Activated CD4-positive, alpha-beta T cell treated with anti-CD3 and anti-CD28 coated beads for 36 hours (primary cell): ENCODE results near the gene TMIGD1. TPM values are rescaled to one million over a fixed set of nuclear protein-coding genes. Genes with fewer than 3 reads are reported as not detected.
A peak's percentile ranks its signal among the peaks of the same experiment; 100 is the strongest.
"Not testable (repeated sequence)": the region's sequence is repeated elsewhere in the genome, so short reads cannot be mapped to it uniquely, and the experiment has no call there.

Experiments used
- ATAC-seq: fragments of 200-7000 bp; cut with Tn5 transposase; one replicate; pipeline ENCODE4 v1.10.0; 2021; ENCODE audit warnings: mild to moderate bottlenecking, moderate library complexity
- CTCF ChIA-PET: fragments of 350-600 bp; sonication (Branson Sonifier 250); formaldehyde crosslinking; loops from one replicate; lab custom pipeline; 2021; ENCODE audit warnings: antibody characterized with exemption; lab: Charles Lee
- POLR2A ChIA-PET: fragments of 350-600 bp; sonication (Branson Sonifier 250); formaldehyde crosslinking; loops from one replicate; lab custom pipeline; 2021; ENCODE audit warnings: antibody characterized with exemption, inconsistent platforms; lab: Charles Lee
- DNase-seq: peaks from one replicate; pipeline ENCODE4 v3.0.0-alpha.2; 2020
- H3K27ac Mint-ChIP-seq: one replicate; pipeline ENCODE4 v1.8.0; 2021; ENCODE audit warnings: mixed read lengths
- H3K27me3 Mint-ChIP-seq: one replicate; pipeline ENCODE4 v1.8.0; 2021; ENCODE audit warnings: mixed read lengths
- H3K36me3 Mint-ChIP-seq: one replicate; pipeline ENCODE4 v1.8.0; 2021; ENCODE audit warnings: low read depth, mixed read lengths
- H3K4me1 Mint-ChIP-seq: one replicate; pipeline ENCODE4 v1.8.0; 2021; ENCODE audit warnings: mixed read lengths
- H3K4me3 Mint-ChIP-seq: one replicate; pipeline ENCODE4 v1.8.0; 2021; ENCODE audit warnings: mild to moderate bottlenecking, moderate library complexity, mixed read lengths
- H3K9me3 Mint-ChIP-seq: one replicate; pipeline ENCODE4 v1.8.0; 2021; ENCODE audit warnings: low read depth, mixed read lengths
- intact Hi-C, 2 experiments: fragments of 100-400 bp; cut with DNase I in 1 of 2; cut with micrococcal nuclease in 1 of 2; formaldehyde crosslinking; loops; one replicate each; pipeline versions ENCODE4 v1.14.2 to v1.15.1; 2022 to 2024; cut with DNase I, micrococcal nuclease
- total RNA-seq, 2 experiments: library from RNA; stranded (reverse); gene quantifications; one replicate each; pipeline ENCODE4 v1.2.3, GENCODE V29; 2021

TMIGD1 gene
- total RNA-seq, 2 experiments from 2014 or later = not detected

- intact Hi-C loops = no loop called here
- peaks cover 2% of the 10 kb centered on the region for H3K36me3 Mint-ChIP-seq
- peaks cover 18% of the 10 kb centered on the region for H3K4me1 Mint-ChIP-seq
- H3K9me3 Mint-ChIP-seq = peaks cover 13% of the 10 kb centered on the region
- DNase-seq = no peak
- CTCF ChIA-PET = interaction anchor here (0.6 to 2.0 kb wide), 9 partner anchors 16 to 254 kb away, joined by 3 to 6 read pairs (median 3); no protein-coding TSS in a partner anchor
- POLR2A ChIA-PET = no interaction called here
- no peak overlapping the region for H3K27ac Mint-ChIP-seq
- ATAC-seq = no peak
- H3K4me3 Mint-ChIP-seq = no peak overlapping the region
- no peaks in the 10 kb centered on the region for H3K27me3 Mint-ChIP-seq
These were observed 24.4 kb upstream of the TMIGD1 start for GRCh38 chr17:30358055-30358760.

- Mint-ChIP-seq H3K9me3 (peaks cover 11% of the 10 kb centered on the region), H3K36me3 (peaks cover 2% of the 10 kb centered on the region), H3K27ac (no peak overlapping the region), H3K27me3 (no peaks in the 10 kb centered on the region), H3K4me1 (peaks cover 12% of the 10 kb centered on the region), H3K4me3 (no peak overlapping the region)
- ChIA-PET CTCF (interaction anchor here (0.6 to 2.0 kb wide), 7 partner anchors 16 to 253 kb away, joined by 3 to 6 read pairs (median 3); no protein-coding TSS in a partner anchor), POLR2A (no interaction called here)
- no peak for DNase-seq
- ATAC-seq = no peak
- intact Hi-C loops = no loop called here
These were observed 23.6 kb upstream of the TMIGD1 start for GRCh38 chr17:30357476-30357875.

- H3K4me1 Mint-ChIP-seq = peaks cover 11% of the 10 kb centered on the region
- no peaks in the 10 kb centered on the region for H3K36me3 Mint-ChIP-seq
- CTCF ChIA-PET = interaction anchor here (0.6 to 1.4 kb wide), 7 partner anchors 9 to 80 kb away, joined by 3 to 7 read pairs (median 4); no protein-coding TSS in a partner anchor
- POLR2A ChIA-PET = interaction anchor here (0.9 kb wide), 1 partner anchor 9 kb away, joined by 9 read pairs; no protein-coding TSS in a partner anchor
- no peaks in the 10 kb centered on the region for H3K9me3 Mint-ChIP-seq
- no peak overlapping the region for H3K27ac Mint-ChIP-seq
- DNase-seq (no peak), ATAC-seq (peak; percentile 53)
- no peaks in the 10 kb centered on the region for H3K27me3 Mint-ChIP-seq
- intact Hi-C loops = no loop called here
- no peak overlapping the region for H3K4me3 Mint-ChIP-seq
These were observed 20.8 kb upstream of the TMIGD1 start for GRCh38 chr17:30354701-30355100.

GRCh38 chr17:30352240-30352814 lies 18.5 kb upstream of the TMIGD1 start:
- Mint-ChIP-seq H3K27me3 (no peaks in the 10 kb centered on the region), H3K4me1 (peaks cover 11% of the 10 kb centered on the region), H3K36me3 (no peaks in the 10 kb centered on the region), H3K4me3 (no peak overlapping the region), H3K9me3 (no peaks in the 10 kb centered on the region), H3K27ac (no peak overlapping the region)
- ChIA-PET CTCF (interaction anchor here (1.1 to 1.5 kb wide), 2 partner anchors 12 to 18 kb away, joined by 3 to 6 read pairs; no protein-coding TSS in a partner anchor), POLR2A (no interaction called here)
- ATAC-seq (no peak), DNase-seq (no peak)
- intact Hi-C loops = no loop called here

GRCh38 chr17:30351735-30352134 lies 17.9 kb upstream of the TMIGD1 start:
- ChIA-PET CTCF (interaction anchor here (0.5 to 1.5 kb wide), 3 partner anchors 11 to 734 kb away, joined by 3 to 6 read pairs (median 3); no protein-coding TSS in a partner anchor), POLR2A (no interaction called here)
- no peak for DNase-seq
- Mint-ChIP-seq H3K36me3 (no peaks in the 10 kb centered on the region), H3K27me3 (no peaks in the 10 kb centered on the region), H3K27ac (no peak overlapping the region), H3K4me3 (no peak overlapping the region), H3K9me3 (no peaks in the 10 kb centered on the region), H3K4me1 (peaks cover 11% of the 10 kb centered on the region)
- intact Hi-C loops = no loop called here
- ATAC-seq = no peak

GRCh38 chr17:30351263-30351662 lies 17.4 kb upstream of the TMIGD1 start:
- H3K27ac Mint-ChIP-seq, DNase-seq, H3K27me3 Mint-ChIP-seq, H3K4me3 Mint-ChIP-seq, POLR2A ChIA-PET, ATAC-seq, intact Hi-C loops, H3K36me3 Mint-ChIP-seq, H3K9me3 Mint-ChIP-seq: not testable (repeated sequence)
- CTCF ChIA-PET = interaction anchor here (0.5 kb wide), 1 partner anchor 735 kb away, joined by 3 read pairs; no protein-coding TSS in a partner anchor
- H3K4me1 Mint-ChIP-seq = peaks cover 12% of the 10 kb centered on the region

- H3K9me3 Mint-ChIP-seq = no peaks in the 10 kb centered on the region
- no peaks in the 10 kb centered on the region for H3K36me3 Mint-ChIP-seq
- no peaks in the 10 kb centered on the region for H3K27me3 Mint-ChIP-seq
- ChIA-PET CTCF (interaction anchor here (0.6 to 1.2 kb wide), 4 partner anchors 10 to 223 kb away, joined by 3 read pairs; no protein-coding TSS in a partner anchor), POLR2A (no interaction called here)
- H3K27ac Mint-ChIP-seq = no peak overlapping the region
- ATAC-seq = no peak
- peaks cover 9% of the 10 kb centered on the region for H3K4me1 Mint-ChIP-seq
- H3K4me3 Mint-ChIP-seq = no peak overlapping the region
- intact Hi-C loops = no loop called here
- no peak for DNase-seq
These were observed 15.4 kb upstream of the TMIGD1 start for GRCh38 chr17:30349252-30349651.

- H3K4me3 Mint-ChIP-seq = no peak overlapping the region
- ChIA-PET CTCF (interaction anchor here (0.6 to 1.7 kb wide), 3 partner anchors 11 to 148 kb away, joined by 3 to 6 read pairs (median 3); no protein-coding TSS in a partner anchor), POLR2A (interaction anchor here (0.7 kb wide), 1 partner anchor 8 kb away, joined by 3 read pairs; no protein-coding TSS in a partner anchor)
- H3K9me3 Mint-ChIP-seq = no peaks in the 10 kb centered on the region
- H3K36me3 Mint-ChIP-seq = no peaks in the 10 kb centered on the region
- intact Hi-C loops = no loop called here
- ATAC-seq (no peak), DNase-seq (no peak)
- peaks cover 9% of the 10 kb centered on the region for H3K4me1 Mint-ChIP-seq
- no peaks in the 10 kb centered on the region for H3K27me3 Mint-ChIP-seq
- H3K27ac Mint-ChIP-seq = no peak overlapping the region
These were observed 13.6 kb upstream of the TMIGD1 start for GRCh38 chr17:30347488-30347887.

GRCh38 chr17:30346221-30346795 lies 12.5 kb upstream of the TMIGD1 start:
- ATAC-seq (no peak), DNase-seq (no peak)
- peak overlapping the region; percentile 64 for H3K27ac Mint-ChIP-seq
- POLR2A ChIA-PET = interaction anchor here (1.0 to 1.2 kb wide), 2 partner anchors 14 to 17 kb away, joined by 3 read pairs; no protein-coding TSS in a partner anchor
- no peaks in the 10 kb centered on the region for H3K27me3 Mint-ChIP-seq
- CTCF ChIA-PET = interaction anchor here (0.6 to 2.0 kb wide), 6 partner anchors 8 to 239 kb away, joined by 3 to 11 read pairs (median 5); partner anchors contain the start of gene BLMH
- peaks cover 9% of the 10 kb centered on the region for H3K4me1 Mint-ChIP-seq
- no peaks in the 10 kb centered on the region for H3K9me3 Mint-ChIP-seq
- no peaks in the 10 kb centered on the region for H3K36me3 Mint-ChIP-seq
- no peak overlapping the region for H3K4me3 Mint-ChIP-seq
- intact Hi-C loops = no loop called here

GRCh38 chr17:30345527-30346075 lies 11.7 kb upstream of the TMIGD1 start:
- Mint-ChIP-seq H3K27me3 (no peaks in the 10 kb centered on the region), H3K36me3 (no peaks in the 10 kb centered on the region), H3K4me1 (peaks cover 12% of the 10 kb centered on the region), H3K4me3 (no peak overlapping the region), H3K27ac (peak overlapping the region; percentile 64), H3K9me3 (no peaks in the 10 kb centered on the region)
- DNase-seq = peak; percentile 49
- ChIA-PET CTCF (interaction anchor here (0.6 to 2.0 kb wide), 11 partner anchors 9 to 1537 kb away, joined by 3 to 11 read pairs (median 4); partner anchors contain the start of gene BLMH), POLR2A (interaction anchor here (1.0 to 1.2 kb wide), 2 partner anchors 13 to 18 kb away, joined by 3 read pairs; no protein-coding TSS in a partner anchor)
- peak; percentile 94 for ATAC-seq
- intact Hi-C loops = no loop called here

- POLR2A ChIA-PET = interaction anchor here (1.0 to 1.2 kb wide), 2 partner anchors 13 to 18 kb away, joined by 3 read pairs; no protein-coding TSS in a partner anchor
- intact Hi-C loops = no loop called here
- Mint-ChIP-seq H3K9me3 (no peaks in the 10 kb centered on the region), H3K27ac (no peak overlapping the region), H3K27me3 (no peaks in the 10 kb centered on the region), H3K4me1 (peaks cover 17% of the 10 kb centered on the region), H3K4me3 (no peak overlapping the region), H3K36me3 (no peaks in the 10 kb centered on the region)
- CTCF ChIA-PET = interaction anchor here (0.6 to 2.2 kb wide), 11 partner anchors 9 to 1537 kb away, joined by 3 to 11 read pairs (median 5); no protein-coding TSS in a partner anchor
- DNase-seq = no peak
- no peak for ATAC-seq
These were observed 11.2 kb upstream of the TMIGD1 start for GRCh38 chr17:30345089-30345433.
